Fibroblast of skin of left biceps (primary cell): ENCODE data around the gene CLSTN3.
A peak's percentile ranks its signal among the peaks of the same experiment; 100 is the strongest.
"Not testable (repeated sequence)": the region's sequence is repeated elsewhere in the genome, so short reads cannot be mapped to it uniquely, and the experiment has no call there.

Experiments
- DNase-seq, 2 experiments: peaks; one replicate each; pipeline ENCODE4 v3.0.0-alpha.2; 2013; ENCODE audit warnings: low read depth in 2 of 2

The CLSTN3 gene

DNA sequence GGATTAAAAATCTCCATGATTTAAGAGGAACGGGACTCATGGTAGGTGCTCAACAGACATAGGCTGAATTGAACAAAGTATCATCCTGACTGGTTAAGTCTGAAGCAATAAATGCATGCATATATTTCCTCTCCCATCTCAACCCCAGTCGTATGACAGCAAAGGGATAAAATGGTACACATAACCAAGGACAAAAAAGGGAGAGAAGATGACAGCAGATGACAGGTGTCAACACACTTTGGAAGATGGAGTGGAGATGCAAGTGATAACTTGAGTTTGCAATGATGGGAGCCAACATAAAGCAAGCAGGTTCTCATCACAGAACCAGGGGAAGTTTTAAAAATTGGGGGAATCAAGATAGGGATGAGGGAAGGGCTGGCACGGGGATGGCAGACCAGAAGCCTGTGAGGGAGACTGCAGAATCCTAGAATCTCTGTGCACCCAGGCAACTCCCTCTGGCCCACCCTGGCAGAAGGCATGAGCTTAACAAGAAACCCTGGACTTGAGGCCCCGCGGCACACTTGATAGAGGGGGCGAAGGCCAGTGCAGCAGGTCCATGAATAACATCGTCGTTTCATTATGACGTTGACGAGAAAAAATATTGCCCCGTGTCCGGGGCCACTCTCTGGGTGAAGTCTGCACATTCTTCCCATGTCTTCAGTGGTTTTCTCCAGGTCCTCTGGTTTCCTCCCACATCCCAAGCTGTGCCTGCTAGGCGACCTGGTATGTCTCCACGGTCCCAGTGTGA, 26.2 kb upstream of the CLSTN3 start:
- DNase-seq: no peak

DNA sequence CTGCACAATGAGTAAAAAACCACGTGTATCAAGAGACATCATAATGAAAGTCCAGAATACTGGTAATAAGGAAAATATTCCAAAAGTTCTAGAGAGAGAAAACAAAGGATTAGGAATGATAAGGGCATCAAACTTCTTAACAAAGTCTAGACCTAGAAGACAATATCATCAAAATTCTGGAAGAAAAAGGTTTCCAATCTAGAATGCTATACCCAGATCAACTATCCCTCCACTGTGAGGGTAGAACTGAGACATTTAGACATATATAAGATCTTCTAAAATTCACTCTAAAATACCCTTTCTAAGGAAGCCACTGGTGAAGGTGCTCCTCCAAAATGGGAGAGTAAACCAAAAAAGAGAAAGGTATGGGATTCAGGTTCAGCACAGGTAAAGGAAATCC, 24.1 kb upstream of the CLSTN3 start:
- DNase-seq: no peak

DNA sequence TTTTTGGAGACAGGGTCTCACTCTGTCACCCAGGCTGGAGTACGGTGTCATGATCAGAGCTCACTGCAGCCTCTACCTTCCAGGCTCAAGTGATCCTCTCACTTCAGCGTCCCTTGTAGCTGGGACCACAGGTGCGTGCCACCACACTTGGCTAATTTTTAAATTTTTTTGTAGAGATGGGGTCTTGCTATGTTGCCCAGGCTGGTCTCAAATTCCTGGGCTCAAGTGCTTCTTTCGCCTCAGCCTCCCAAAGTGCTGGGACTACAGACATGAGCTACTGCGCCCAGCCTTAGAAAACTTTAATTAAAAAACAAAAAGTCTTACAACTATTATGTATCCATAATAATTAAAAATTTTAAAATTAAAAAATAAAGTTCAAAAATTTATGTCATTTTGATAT, 23.0 kb upstream of the CLSTN3 start:
- not testable (repeated sequence) for DNase-seq

DNA sequence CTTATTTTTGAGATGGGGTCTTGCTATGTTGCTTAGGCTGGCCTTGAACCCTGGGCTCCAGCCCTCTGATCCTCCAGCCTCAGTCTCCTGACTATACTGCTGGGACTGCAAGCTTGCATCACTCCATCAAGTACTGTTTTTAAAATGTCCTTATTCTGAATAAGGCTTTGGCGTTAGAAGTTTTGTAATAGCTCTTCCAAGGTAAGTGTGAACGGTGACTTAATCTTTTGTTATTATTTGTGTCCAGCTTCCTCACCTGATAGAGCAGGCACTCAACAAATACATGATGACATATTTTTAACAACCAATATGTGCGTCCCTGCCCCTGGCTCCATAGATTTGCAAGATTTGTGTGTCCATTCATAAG, 22.6 kb upstream of the CLSTN3 start:
- no peak for DNase-seq

DNA sequence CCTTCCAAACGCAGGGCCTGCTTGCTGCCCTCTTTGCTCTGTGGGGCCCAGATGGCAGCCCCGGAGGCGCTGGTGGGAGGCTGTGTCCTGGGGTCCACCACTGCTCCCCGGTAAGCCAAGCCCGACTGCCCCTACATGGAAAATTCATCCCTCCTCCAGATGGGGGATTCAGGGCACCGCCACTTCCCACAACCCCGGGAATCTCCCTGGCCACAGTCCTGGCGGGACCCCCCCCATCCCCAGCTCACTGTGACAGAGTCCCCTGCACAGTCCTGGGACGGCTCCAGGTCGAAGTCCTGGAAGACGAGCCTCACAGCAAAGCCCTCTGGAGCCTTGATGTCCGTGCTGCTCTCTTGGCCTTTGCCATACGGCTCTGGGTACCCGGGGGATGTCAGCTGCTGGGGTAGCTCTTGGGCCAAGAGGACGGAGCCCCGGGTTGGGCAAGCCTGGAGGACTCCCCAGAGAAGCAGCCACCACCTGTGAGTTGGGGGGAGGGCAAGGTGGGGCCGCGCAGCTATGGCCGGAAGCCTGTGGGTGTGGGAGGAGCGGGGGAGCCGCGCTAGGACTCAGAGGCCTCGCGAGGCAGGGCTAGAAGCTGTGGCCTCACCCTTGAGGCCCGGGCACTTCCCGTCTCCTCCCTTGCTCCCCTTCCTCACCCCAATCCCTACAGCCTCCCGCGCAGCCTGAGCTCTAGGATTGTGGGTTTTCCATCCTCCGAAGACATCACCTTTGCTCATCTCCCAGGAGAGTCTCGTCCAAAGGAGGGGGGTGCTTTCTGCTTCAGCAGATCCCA, 22.0 kb upstream of the CLSTN3 start:
- peak; percentile 33 to 45 for DNase-seq

DNA sequence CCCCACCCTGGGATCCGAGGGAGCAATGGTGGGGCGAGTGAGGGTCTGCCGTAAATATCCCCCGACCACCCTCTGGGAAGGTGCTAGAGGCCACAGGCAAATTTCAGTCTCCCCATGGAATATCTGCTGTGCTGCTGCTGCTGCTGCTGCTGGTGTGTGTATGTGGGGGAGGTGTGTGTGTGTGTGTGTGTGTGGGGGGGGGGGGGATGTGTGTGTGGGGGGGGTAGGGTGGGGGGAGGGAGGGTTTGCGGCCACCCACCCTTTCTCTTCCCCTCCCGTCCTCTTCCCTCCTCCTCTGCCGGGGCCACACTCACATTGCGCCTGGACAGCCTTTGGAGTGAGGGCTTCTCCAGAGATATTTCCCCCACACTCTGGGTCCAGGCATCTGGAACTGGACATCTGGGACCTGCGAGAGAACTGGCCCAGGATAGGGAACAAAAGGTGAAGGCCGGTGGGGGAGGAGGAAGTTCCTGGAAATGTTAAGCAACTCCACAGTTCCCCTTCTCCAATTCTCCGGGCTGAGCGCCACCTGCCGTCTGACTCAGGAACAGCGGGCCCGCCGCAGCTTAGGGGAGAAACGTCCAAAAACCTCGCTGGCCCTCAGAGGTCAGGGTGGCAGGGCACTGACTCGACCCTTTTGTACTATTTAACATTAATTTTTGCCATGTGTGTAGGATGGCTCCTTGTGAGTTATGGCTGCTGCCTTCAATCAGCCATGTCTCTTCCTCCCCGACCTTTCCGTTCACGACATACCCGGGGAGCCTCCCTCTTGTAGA, 21.2 kb upstream of the CLSTN3 start, which contains the start of gene C1RL:
TSS of gene C1RL (minus strand) at position 419 of the 776 bp plus-strand sequence. CDS start at position 385, 34 bp downstream.
- DNase-seq: peak; percentile 59 to 65

DNA sequence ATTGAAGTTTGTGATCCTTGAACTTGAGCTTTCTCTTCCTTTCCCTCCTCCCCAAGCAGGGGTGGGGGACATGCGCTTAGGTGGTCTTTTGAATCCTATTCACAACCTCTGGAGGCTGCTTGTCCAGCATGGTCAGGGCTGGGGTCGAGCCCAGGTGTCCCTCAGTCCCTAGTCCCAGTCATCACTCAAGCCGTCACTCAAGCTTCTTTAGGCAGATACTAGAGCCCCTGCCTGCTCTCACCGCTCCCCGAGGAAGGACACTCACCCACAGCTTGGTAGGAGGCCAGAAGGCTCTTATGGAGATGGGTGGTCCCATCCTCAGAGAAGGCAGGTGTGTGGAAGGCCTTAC, 20.6 kb upstream of the CLSTN3 start:
- no peak for DNase-seq

DNA sequence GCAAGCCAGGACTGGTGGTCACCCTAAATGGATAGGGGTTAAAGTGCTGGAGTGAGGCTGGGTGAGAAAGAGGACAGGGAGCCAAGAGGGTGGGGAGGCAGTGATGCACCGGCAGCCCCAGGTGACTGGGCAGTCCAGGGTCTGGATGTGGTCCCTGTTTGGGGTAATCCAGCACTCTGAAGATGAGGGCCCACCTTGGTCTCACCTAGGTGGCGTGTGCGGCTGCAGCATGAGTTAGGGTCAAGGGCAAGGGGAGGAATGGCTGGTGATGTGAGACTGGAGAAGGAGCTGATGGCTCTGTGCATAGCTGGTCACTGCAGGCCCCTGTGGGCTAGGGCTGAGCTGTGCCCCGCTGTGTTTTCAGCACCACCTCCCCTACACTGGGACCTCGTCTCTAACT, 19.5 kb upstream of the CLSTN3 start:
- no peak for DNase-seq

DNA sequence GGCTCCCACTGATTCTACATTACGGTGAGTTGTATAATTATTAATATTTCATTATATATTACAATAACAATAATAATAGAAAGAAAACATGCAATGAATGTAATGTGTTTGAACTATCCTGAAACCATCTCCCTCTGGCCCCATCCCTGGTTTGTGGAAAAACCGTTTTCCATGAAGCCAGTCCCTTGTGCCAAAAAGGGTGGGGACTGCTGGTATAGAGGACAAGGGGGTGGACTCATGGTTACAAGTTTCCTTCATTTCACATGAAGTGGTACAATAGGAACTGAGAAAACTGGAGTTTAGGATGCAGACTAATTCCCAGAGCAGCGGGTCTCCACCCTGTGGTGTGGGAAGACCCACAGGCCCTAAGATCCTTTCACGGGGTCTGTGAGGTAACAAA, 18.1 kb upstream of the CLSTN3 start:
- DNase-seq: no peak

DNA sequence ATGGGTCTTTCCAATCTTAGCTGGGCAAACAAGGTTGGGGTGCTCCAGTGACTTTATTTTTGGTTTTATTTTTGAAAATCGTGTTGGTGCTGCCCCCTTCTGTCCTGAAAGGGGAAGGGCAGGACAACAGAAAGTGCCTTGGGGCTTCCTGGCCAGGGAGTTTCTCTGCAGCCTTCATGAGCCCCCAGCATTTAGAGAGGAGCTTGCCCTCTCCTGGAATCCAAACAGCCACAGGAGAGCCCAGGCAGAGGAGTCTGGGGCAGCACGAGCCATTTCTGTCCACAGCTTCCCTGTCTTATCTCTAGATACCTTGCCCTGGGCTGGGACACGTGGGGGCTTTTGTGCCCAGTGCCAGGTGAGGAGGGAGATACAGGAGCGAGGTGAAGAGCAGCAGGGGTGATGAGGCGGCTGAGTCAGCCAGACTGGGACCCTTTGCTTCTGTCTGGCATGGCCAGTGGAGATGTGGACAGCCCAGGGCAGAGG, 16.7 kb upstream of the CLSTN3 start:
- DNase-seq: no peak

DNA sequence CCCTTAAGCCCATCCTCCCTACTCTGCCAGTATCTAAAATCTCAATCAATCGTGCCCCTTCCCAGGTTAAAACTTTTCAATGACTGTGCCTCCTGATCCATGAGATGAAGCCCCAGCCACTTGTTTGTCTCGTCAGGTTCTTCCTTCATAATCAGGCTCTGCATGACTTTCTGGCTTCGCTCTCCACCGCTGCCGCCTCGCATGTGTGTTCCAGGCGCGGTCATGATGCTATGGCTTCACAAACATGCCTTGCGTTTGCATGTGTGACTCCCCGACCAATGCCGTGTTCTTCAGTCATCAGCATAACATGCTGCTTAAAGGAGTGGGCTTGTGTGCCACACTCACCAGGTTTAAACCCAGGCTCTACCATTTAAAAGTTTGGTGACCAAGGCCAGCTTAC, 16.2 kb upstream of the CLSTN3 start:
- no peak for DNase-seq

DNA sequence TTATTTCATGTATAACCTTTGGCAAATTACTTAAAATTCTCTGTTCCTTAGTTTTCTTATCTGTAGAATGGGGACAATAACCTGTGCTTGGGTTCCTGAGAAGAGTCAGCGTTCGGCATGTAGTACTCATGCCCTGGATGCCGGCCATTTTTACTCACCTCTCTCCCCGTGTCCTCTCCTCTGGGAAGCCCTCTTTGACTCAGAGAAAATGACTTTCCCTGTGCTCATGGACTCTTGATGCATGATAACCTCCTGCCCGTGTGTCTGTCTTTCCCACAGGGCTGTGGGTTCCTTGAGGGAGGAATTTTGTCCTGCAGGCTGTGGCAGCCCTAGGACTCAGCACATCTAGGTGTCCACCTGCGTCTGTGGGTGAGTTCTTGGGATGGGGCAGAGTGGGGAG, 15.3 kb upstream of the CLSTN3 start:
- DNase-seq: no peak

DNA sequence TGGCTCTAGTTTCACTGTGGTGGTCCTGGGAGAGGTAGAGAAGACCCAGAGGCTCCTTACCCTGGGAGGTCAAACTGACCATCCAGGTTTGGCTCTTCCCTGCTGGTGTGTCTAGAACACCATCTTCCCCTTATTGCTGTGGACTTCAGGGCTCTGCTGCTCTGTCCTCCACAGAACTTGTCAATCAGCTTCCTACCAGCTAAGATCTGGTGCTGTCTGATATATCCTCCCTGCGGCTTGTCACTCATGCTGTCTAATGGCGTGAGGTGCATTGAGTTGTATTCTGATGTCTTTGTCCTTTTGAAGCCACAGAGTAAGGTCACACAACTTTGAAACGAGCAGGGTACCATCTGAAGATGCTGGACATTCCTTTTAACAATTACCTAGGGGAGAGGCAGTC, 14.0 kb upstream of the CLSTN3 start:
- no peak for DNase-seq

DNA sequence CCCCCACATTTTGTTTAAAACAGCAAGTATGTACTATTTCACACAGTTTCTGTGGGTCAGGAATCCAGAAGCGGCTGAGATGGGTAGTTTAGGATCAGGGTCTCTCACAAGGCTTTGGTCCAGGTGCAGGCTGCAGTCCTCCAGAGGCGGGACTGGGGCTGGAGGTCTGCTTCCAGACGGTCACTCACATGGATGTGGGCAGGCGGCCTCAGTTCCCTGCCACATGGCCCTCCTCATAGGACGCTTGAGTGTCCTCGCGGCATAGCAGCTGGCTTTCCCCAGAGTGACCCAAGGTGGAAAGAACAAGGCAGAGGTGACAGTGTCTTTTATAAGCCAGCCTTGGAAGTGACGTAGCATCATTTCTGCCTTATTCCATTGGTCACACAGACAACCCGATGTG, 13.3 kb upstream of the CLSTN3 start:
- DNase-seq: no peak

DNA sequence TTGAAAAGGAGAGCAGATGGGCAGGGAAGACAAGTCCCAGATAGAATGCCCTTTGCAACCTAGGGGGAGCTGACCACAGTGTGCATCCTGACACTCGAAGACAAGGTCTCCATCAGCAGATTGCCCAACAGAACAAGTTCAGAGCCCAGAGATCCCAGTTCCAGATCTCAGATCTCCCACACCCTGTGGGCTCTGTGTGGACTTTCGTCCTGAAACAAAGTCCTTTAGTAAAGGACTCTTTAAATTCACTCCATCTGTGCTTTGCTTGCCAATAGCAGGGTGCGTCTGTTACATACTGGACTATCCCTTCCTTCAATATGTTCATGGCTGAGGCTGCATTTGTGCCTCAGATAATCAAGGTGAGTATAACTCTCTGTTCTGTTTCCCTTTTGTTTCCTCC, 12.5 kb upstream of the CLSTN3 start:
- no peak for DNase-seq

DNA sequence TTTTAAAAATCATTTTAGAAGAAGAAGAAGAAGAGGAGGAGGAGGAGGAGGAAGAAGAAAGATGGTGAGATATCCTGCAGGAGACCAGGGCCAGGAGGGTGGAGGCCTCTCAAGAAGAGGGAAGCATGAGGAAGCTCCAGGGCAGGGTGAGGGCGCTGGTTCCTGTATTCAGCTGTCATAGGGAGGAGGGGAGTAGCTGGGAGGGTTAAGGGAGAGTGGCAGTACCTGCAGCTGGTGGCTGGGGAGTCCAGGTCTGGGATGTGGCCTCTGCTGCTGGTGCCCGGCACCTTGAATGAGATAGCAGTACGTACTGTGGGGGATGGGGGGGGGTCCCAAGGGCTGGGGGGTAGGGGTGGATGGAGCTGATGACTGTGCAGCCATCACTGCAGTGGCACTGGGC, 11.3 kb upstream of the CLSTN3 start:
- no peak for DNase-seq

DNA sequence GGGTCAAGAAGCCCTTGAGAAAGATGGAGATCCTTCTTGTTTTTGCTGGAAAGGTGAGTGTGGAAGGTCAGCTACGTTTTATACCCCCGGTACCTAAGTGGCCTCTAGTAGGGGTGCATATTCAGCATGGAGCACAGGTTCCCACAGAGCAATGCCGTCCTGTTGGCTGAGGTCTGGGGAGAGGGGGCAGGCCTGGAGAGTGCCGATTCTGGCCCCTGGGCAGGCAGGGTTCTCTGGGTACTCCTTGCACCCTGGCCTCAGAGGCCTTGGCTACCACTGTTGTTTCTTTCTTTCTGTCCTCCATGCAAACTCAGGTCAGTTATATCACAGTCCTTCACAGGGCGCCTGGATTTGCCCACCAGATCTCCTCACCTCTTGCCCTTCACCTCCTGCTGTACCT, 10.0 kb upstream of the CLSTN3 start:
- no peak for DNase-seq

DNA sequence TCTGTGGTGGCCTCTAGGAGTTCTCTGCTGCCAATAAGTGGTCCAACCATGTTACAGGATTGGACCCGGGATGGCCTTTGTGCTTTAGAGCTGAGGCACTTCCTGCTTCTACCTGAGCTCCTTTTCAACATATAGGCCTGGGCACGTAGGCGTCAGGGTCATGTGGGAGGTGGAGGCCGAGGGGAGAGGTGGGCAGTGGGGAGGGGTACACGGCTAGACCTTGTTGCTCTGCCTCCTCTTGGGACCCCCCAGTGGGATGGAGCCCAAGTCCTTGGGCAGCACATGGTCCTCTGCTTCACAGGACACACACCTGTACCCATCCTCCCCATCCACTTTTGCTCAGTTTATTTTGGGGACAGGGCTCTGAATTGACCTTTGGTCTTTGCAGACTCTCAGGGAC, 8.8 kb upstream of the CLSTN3 start:
- no peak for DNase-seq

DNA sequence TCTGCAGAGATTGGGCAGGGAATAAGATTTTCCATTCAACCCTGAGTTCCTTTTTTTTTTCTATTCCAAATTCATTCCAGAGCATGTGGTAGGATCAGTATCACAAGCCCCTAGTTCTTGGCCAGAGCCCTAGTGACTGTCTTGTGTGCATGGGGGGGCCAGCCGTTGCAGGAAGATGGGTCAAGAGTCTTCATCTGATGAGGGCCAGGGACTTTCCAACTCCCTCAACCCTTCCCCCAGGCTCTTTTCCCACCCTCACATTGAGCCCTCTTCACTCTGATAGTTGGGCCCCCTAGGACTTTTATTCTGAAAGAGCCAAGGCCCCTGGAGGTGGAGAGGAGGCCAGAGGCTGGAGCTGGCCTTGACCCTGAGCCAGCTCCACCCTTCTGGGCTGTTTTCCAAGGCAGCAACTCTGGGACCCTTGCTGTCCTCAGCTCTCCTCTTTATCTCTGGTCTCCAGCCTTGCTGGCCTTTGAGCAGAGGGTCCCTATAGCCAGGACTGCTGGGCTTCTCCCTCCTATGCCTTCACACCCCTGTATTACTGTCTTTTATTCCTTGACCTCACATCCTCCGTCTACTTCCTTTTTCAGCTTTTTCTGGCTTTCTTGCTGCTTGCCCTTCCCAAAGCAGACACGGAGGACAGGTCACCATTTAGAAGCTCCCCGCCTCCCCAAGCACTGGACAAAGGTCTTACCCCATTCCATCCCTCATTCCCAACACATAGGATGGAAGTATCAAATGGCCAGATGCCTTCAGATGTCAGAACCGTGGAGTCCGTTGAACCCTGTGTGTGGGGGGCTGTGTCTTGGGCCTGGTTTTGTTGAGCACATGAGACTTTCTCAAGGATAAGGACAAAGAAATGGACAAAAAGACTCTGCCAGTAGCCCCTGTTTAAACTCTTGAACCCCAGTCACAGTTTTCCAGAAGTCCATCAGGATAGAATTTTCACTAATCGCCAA, 7.1 kb upstream of the CLSTN3 start:
- no peak for DNase-seq

DNA sequence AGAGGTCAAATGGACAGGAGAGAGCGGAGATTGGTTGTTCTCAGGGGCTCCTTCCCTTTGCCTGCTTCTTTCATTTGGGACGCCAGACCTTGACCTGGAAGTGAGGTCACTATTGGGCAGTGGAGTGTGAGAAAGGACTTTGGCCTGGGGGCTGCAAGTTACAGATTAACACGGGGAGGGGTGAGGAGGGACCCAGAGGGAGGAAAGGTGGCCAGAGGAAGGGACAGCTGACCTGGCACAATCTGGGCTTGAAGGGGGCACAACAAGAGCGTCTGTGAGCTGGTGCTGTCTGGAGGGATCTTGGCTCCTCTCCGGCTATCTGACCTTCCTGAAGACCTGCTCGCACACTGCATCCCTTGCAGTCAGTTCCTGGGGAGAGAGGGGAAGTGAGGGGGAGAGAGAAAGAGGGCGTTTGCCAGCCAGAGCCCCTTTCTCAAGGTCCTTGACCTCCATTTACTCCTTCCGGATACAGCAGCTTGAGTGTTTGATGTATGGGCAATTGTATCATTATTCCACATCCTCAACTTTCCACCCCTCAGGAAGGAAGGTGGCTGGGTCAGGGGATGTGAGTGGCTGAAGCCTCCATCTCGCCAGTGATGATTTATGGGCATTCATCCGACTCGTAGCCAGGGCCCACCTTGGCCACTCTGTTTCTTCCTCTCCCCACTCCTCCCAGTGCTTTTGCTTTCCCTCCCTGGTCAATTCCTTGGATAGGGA, 6.2 kb upstream of the CLSTN3 start:
- DNase-seq: no peak
